Right kidney (tissue), 1 donor: ENCODE data around the gene POGZ.

Experiments used
- DNase-seq: peaks from one replicate; pipeline ENCODE4 v3.0.0-alpha.2; 2016

The POGZ gene

DNA sequence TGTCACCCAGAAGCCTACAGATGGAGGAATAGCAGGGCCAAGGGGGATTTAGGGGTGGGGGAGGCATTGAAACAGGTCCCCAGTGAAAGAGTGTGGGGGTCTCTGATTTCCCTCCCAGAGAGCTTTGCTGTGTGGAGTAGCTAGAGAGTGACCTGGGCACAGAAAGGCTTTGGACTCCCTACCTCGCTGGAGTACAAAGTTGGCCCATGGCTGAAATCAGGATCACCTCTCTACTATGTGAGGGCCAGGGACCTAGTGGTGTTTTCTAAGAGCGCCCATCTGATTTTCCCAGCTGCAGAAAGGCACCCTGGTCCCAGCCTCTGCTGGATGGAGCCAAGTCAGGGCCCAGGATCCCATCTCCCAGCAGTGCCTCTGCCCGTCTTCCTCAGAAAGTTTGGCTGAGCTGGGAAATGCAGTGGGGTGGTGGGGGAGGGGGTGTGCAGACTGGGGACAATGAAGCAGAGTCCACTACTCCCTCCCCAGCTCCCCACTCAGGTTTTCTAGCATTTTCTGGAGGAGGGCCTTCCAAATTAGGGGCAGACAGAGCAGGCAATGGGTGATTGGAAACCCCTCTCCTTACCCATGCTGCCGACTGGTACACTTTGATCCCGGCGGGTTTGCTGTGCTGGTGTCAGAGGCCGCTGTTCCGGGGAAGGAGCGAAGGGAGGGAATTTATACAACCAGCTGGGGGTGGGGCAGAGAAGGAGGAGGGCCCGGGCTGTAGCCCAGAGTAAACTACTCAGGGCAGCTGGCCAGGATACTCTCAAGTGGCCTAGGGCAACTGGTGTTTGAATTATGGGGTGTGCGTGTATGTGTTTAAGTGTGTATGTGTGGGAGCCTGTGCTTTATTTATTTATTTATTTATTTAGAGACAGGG is 87.0 kb downstream of the POGZ start, which contains the start of gene SELENBP1:
SELENBP1 (minus strand) TSS at position 648 of the 877 bp plus-strand sequence; CDS start at position 584, 64 bp downstream.
- peak; percentile 80 for DNase-seq

DNA sequence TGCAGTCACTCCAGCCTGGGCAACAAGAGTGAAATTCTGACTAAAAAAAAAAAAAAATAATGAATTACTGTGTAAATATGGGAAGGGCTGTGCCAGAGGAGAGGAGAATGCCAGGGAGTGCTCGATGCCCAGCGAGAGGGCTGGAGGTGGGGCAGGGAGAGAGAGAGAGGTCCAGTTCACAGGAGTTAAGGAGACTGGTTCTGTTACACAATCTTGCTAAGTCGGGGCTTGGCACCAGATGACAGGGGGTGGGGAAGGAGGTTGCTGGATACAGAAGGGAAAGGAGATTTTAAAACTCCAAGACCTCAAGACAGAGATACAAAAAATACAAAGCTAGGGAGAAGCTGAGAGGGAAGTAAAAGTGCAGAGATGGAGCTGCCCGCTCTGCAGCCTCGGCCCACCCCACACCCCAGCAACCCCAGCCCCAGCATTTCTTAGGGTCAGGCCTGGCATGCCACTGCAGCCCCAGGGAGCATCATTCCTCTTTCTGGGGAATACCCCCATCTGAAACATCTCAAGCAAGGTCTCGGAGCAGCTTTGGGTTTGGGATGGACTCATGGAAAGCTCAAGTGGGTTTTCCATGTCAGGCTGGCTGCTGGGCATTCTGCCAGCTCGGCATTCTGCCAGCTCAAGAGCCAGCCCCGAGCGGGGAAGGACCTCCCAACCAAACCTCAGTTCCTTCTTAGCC is 87.8 kb downstream of the POGZ start:
- no peak for DNase-seq

DNA sequence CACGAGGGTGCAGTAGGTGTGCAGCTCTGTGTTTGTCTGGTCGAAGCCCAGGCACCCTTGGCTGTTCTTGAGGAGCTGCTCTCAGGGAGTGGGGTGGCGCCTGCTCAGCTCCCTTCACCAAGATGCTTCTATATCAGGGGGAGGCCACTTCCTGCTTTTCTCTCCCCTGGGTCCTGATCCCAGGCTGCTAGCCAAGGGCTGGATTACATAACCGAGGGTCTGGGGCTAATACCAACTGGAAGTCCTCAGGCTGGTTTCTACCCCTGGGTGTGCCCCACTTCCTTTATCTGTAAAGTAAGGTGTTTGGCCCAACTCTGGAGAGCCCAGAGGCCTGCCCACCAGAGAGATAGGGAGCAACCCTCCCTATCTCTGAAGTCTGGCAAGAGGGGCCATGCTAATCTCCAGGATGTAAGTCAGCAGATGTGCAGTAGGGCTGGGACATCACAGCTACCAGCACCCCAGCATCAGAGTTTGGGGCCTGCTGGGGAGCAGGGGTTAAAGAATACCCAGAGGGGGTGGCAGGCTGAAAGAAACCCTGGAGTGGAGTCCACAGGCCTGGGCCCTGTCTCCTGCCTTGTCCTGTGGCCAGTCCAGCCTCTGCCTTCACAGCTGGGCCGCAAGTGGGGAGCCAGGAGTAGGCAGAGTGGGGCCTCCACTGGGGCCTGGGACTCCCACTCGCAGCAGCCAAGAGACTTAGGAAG is 88.9 kb downstream of the POGZ start:
- DNase-seq: no peak

DNA sequence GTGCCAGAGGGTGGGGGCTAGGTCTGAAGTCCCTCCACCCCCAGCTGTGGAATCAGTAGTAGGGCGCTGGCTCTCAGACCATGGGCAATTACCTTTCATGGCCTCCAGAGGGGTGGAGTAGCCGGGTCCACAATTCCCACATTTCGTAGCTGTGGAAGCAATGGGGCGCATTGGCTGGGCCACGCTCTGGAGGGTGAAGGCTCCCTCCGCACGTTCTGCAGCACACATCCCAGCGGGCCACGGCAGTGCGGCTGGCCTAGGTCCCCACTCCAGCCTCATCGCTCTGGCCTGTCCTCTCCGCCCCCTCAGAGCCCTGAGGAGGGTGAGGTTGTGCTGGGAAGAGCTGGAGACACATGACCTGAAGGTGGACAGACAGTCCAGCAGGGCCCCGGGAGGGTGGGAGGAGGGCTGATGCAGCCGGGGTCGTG is 89.7 kb downstream of the POGZ start:
- DNase-seq: no peak

DNA sequence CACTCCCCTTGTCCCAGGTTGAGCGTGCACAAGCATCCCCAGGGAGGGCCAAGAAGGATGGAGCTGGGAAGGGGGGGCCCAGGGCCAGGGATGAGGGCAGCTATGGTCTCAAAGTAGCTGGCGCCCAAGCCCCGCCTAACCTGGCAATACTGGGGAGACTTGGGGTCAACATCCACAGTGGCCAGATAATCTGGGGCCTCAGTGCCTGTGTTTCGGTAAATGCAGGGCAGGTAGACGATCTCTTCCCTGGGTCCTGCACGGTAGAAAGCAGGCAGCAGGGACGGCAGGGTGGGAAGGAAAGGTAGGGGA is 90.0 kb downstream of the POGZ start:
- no peak for DNase-seq

DNA sequence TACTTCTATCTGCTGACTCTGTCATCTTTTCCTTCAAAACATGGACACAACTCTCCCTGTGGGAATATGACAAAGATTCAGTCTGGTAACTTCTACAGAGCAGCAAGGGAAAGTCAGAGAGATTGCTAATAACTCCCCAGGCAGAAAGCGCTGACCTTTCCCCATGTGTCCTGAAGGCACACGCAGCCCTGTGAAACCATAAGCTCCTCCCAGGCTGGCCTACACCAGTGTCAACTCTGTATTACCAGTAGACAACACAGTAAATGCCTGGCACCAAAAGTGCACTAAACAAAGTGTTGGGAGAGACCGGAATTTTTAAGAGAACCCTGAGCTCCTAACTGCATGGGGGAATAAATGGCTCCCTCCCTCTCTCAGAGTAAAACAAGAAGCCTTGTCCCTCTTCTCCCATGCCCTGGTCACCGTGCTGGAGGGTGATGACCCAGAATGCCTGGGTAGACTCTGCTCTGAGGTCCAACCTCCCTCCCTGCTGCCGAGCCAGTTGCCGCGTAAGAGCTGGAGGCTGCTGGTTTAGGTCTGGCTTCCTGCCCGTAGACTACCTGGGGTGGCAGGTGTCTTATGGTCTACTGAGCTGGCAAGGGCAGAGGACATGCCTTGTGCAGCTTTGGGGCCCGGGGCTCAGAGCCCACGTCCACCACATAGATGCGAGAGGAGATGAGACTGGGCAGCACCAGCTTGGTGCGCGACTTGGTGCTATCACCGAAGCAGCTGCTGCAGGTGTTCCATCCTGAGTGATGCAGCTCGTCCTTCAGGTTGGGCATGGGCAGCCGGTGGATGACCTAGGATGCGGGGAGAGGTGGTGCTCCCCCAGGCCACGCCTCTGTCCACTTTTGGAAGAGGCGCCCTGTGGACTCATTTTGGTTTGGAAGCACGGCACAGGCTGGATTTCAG is 90.6 kb downstream of the POGZ start:
- no peak for DNase-seq

DNA sequence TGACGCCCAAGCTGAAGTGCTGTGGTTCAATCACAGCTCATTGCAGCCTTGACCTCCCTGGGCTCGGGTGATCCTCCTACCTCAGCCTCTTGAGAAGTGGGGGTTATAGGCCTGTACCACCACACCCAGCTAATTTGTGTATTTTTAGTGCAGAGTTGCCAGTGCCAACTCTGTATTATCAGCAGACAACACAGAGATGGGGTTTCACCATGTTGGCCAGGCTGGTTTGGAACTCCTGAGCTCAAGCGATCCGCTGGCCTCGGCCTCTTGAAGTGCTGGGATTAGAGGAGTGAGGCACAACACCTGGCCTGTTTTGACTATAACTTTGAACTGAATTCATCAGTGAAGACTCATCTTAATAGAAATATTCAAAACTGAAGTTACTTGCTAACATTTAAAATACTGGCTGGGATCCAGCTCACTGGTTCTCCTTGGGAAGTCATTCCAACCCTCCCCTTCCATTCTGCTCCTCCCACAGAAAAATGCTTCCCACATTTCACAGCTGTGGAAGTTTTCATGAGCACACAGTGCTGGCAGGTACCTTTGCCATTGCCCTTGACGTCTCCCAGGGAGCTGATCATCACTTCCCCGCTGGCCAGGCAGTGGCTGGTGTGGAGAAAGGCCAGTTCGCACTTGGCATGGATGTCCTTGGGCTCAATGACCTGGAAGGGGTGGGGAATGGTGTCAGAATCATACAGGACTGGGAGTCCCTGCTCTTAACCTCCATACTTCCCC is 91.5 kb downstream of the POGZ start:
- no peak for DNase-seq

DNA sequence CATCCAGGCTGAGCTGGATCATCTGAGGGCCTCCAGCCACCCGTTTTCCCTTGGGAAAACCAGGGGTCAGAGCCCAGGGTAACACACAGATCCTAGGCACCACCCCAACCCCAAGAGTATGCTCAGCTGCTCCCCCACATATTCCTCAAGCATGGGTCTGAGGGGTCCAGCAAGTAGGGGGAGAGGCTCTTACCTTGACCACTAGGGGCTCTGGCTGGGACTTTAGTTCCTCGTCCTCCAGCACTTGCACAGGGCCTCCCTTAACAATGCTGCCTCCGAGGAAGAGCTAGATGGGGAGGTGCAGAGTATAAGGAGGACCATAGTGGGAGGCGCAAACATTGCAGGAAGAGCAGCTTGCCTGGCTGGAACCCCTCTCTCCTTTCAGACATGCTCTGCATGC is 94.3 kb downstream of the POGZ start:
- DNase-seq: no peak

DNA sequence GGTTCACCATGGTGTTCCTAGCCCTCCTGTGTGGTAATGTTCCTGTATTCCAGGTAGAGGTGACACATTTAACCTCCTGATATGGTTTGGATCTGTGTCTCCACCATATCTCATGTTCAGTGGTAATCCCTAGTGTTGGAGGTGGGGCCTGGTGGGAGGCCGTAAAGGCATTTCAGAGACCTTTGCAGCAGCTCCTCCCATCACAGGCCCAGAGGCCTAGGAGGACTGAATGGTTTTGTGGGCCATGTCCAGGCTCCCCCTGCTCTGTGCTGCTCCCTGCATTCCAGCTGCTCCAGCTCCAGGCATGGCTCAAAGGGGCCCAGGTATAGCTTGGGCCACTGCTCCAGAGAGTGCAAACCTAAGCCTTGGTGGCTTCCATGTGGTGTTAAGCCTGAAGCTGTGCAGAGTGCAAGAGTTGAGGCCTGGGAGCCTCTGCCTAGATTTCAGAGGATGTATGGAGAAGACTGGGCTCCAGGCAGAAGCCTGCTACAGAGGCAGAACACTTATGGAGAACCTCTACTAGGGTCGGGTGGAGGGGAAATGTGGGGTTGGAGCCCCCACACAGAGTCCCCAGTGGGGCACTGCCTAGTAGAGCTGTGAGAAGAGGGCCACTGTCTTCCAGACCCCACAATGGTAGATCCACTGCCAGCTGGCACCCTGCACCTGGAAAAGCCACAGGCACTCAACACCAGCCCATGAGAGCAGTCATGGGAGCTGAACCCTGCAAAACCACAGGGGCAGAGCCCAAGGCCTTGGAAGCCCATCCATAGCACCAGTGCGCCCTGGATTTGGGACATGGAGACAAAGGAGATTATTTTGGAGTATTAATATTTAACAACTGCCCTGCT is 96.8 kb downstream of the POGZ start:
- no peak for DNase-seq

DNA sequence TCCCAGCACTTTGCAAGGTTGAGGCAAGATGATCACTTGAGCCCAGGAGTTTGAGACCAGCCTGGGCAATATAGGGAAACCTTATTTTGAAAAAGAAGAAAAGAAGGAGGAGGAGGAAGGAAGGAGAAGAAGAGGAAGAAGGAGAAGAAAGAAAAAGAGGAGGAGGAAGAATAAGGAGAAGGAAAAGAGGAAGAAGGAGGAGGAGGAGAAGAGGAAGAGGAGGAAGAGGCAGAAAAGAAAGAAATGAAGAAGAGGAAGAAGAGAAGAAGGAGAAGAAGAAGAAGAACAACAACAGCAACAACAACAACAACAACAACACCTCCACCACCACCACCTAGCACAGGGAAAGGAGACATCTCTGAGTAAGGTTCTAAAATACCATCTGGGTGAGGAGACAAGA is 97.4 kb downstream of the POGZ start:
- DNase-seq: no peak

DNA sequence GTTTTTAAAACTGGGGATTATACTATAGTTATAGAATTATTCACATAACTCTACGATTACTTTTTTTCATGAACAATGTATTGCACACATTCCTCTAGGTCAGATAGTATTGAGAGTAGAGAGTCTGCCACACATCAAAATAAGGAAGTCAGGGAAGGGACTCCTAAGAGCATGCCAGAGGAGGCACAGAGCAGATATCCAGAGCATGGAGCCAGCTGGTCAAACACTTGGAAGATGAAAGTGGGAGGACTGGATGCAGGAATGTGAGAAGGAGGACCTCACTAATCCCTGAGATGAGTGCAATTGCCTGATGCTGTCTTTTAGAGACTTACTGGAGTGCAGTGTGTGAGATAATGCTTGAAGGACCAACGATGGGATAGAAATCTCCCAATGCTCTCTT is 102.6 kb downstream of the POGZ start:
- DNase-seq: no peak
